Thoracic aorta (tissue), 2 donors: ENCODE data around the gene KRABD2.
"Not testable (repeated sequence)": the region's sequence is repeated elsewhere in the genome, so short reads cannot be mapped to it uniquely, and the experiment has no call there.

Source experiments
- ATAC-seq: fragments of 150-250 bp; one replicate; pipeline ENCODE4 v1.8.0; 2017; ENCODE audit warnings: low read depth; ENCODE audit not compliant: insufficient number of reproducible peaks, low FRiP score
- DNase-seq: peaks from one replicate; pipeline ENCODE4 v3.0.0-alpha.2; 2020; ENCODE audit warnings: low spot score
- H3K27ac ChIP-seq, 2 donors: fragments of 200-600 bp; sonication (generic); 1 replicate in 1 of 2; 2 replicates in 1 of 2; pipeline ENCODE4 v1.5.1; 2016; ENCODE audit warnings: mild to moderate bottlenecking in 2 of 2, moderate library complexity in 2 of 2
- H3K27me3 ChIP-seq: fragments of 200-600 bp; sonication (generic); replicated peaks from 2 replicates; pipeline ENCODE4 v1.6.0; 2016; ENCODE audit warnings: mild to moderate bottlenecking; ENCODE audit not compliant: insufficient read depth
- H3K36me3 ChIP-seq: fragments of 200-600 bp; sonication (generic); one replicate; pipeline ENCODE4 v1.5.1; 2016
- H3K4me1 ChIP-seq, 2 donors: fragments of 200-600 bp; sonication (generic); 1 replicate in 1 of 2; 2 replicates in 1 of 2; pipeline versions ENCODE4 v1.5.1 to v1.6.0; 2016; ENCODE audit warnings: low read depth in 2 of 2, mild to moderate bottlenecking in 1 of 2; ENCODE audit not compliant: control insufficient read depth in 1 of 2
- H3K4me3 ChIP-seq: fragments of 200-600 bp; sonication (generic); 2 replicates; pipeline ENCODE4 v1.5.1; 2016; ENCODE audit warnings: mild to moderate bottlenecking
- H3K9me3 ChIP-seq: fragments of 200-600 bp; sonication (generic); 2 replicates; pipeline ENCODE4 v1.5.1; 2016
- CTCF ChIP-seq: fragments of 200-600 bp; sonication (generic); IDR thresholded peaks from one replicate; pipeline ENCODE4 v1.5.1; 2019; ENCODE audit warnings: antibody characterized with exemption

KRABD2 gene

GRCh38 chr17:8384801-8385378 lies 8.4 kb upstream of the KRABD2 start:
- Histone ChIP-seq H3K9me3 (no peaks in the 10 kb centered on the region), H3K36me3 (peaks cover 12% of the 10 kb centered on the region), H3K27ac (no peak overlapping the region), H3K4me1 (peaks cover 11 to 42% of the 10 kb centered on the region in 2 donors), H3K27me3 (no peaks in the 10 kb centered on the region), H3K4me3 (no peak overlapping the region)
- DNase-seq (no peak), ATAC-seq (no peak)
- TF ChIP-seq CTCF, result no peak

GRCh38 chr17:8383143-8383822 lies 6.8 kb upstream of the KRABD2 start, which contains the start of gene RPL26:
Gene RPL26 (minus strand): TSS chr17:8383193. CDS start chr17:8382310, 883 bp downstream.
- Histone ChIP-seq H3K9me3 (no peaks in the 10 kb centered on the region), H3K27ac (peak within 1 kb of the TSS; percentile 63 to 74), H3K4me3 (peak within 1 kb of the TSS; percentile 97), H3K4me1 (peaks cover 11 to 43% of the 10 kb centered on the region in 2 donors), H3K27me3 (no peaks in the 10 kb centered on the region), H3K36me3 (peaks cover 25% of the 10 kb centered on the region)
- DNase-seq (peak; percentile 95), ATAC-seq (peak; percentile 97)
- peak; percentile 99 for TF ChIP-seq CTCF

GRCh38 chr17:8382880-8383142 lies 6.3 kb upstream of the KRABD2 start:
- DNase-seq, result no peak
- Histone ChIP-seq H3K4me3 (peak overlapping the region; percentile 97), H3K9me3 (no peaks in the 10 kb centered on the region), H3K4me1 (peaks cover 11 to 43% of the 10 kb centered on the region in 2 donors), H3K36me3 (peaks cover 28% of the 10 kb centered on the region), H3K27me3 (no peaks in the 10 kb centered on the region), H3K27ac (peak overlapping the region; percentile 59 to 74)
- ATAC-seq, result no peak
- no peak for TF ChIP-seq CTCF

- Histone ChIP-seq H3K36me3 (peaks cover 28% of the 10 kb centered on the region), H3K27me3 (no peaks in the 10 kb centered on the region), H3K9me3 (no peaks in the 10 kb centered on the region), H3K4me1 (peaks cover 11 to 43% of the 10 kb centered on the region in 2 donors), H3K4me3 (peak overlapping the region; percentile 97), H3K27ac (peak overlapping the region; percentile 59 to 74)
- no peak for TF ChIP-seq CTCF
- ATAC-seq (no peak), DNase-seq (no peak)
These were observed 5.8 kb upstream of the KRABD2 start for GRCh38 chr17:8382052-8382879.

- Histone ChIP-seq H3K4me1 (peaks cover 18 to 50% of the 10 kb centered on the region in 2 donors), H3K36me3 (peaks cover 28% of the 10 kb centered on the region), H3K27me3 (no peaks in the 10 kb centered on the region), H3K9me3 (no peaks in the 10 kb centered on the region), H3K4me3 (no peak overlapping the region), H3K27ac (no peak overlapping the region)
- DNase-seq (no peak), ATAC-seq (no peak)
- TF ChIP-seq CTCF, result no peak
These were observed 3.5 kb upstream of the KRABD2 start for GRCh38 chr17:8380049-8380448.

GRCh38 chr17:8378117-8378516 lies 1.6 kb upstream of the KRABD2 start:
- peaks cover 14 to 37% of the 10 kb centered on the region in 2 donors for H3K4me1 ChIP-seq
- not testable (repeated sequence) for ATAC-seq, H3K4me3 ChIP-seq, H3K27me3 ChIP-seq, H3K27ac ChIP-seq, DNase-seq, H3K9me3 ChIP-seq
- peaks cover 28% of the 10 kb centered on the region for H3K36me3 ChIP-seq
